Nephron (organoid): ENCODE data around the gene BMPR1A.

Source experiments
- H3K27ac Mint-ChIP-seq, 3 experiments: 2 replicates each; pipeline ENCODE4 v1.8.0; 2020; ENCODE audit warnings: mixed read lengths in 3 of 3, mild to moderate bottlenecking in 2 of 3, moderate library complexity in 1 of 3
- H3K27me3 Mint-ChIP-seq: 2 replicates; pipeline ENCODE4 v1.8.0; 2021; ENCODE audit warnings: low read depth, mild to moderate bottlenecking, moderate library complexity, mixed read lengths
- H3K36me3 Mint-ChIP-seq: 2 replicates; pipeline ENCODE4 v1.8.0; 2020; ENCODE audit warnings: low read depth, mixed read lengths
- H3K4me1 Mint-ChIP-seq: 2 replicates; pipeline ENCODE4 v1.8.0; 2020; ENCODE audit warnings: mixed read lengths
- H3K4me3 Mint-ChIP-seq, 3 experiments: 2 replicates each; pipeline ENCODE4 v1.8.0; 2020; ENCODE audit warnings: mild to moderate bottlenecking in 3 of 3, mixed read lengths in 3 of 3, moderate library complexity in 2 of 3
- H3K9me3 Mint-ChIP-seq: 2 replicates; pipeline ENCODE4 v1.8.0; 2020; ENCODE audit warnings: mixed read lengths
- TF ChIP-seq, protein P1 (sequence below), 3 experiments: fragments of 200-600 bp; sonication (generic); IDR thresholded peaks; one replicate each; pipeline ENCODE4 v1.5.0; 2021; ENCODE audit warnings: antibody characterized with exemption in 3 of 3; ENCODE audit not compliant: unreplicated experiment in 3 of 3

The BMPR1A gene

DNA sequence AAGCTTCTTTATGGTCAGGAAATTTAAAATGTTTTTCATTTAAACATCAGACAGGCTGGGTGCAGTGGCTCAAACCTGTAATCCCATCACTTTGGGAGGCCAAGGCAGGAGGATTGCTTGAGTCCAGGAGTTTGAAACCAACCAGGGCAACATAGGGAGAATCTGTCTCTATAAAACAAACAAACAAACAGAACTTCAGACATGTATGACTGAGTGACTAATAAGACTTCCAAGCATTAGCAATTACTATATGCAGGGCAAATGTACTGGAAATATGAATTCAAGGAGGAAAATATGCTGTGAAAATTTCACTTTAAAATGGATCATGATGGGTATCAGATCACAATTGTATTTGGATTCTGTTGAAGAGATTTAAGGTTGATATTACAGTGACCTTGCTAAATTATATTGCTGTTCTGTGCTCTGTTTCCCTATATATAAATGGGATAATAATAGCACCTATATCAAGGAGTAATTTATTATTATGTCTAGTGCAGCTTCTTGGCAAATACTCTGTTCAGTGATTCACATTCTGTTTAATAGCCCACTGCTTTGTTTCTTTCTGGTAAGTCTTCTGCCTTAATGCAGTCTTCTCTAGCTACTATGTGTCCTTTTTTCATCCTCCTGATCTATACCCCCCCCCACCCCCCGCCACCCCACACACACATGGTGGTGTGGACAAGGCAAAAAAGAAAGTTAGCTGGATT lies 36.2 kb downstream of the BMPR1A start:
- Mint-ChIP-seq H3K4me3 (no peak overlapping the region), H3K27ac (peak overlapping the region in 2 of 3 experiments; percentile 27 to 29), H3K9me3 (no peaks in the 10 kb centered on the region), H3K27me3 (no peaks in the 10 kb centered on the region), H3K4me1 (peaks cover 17% of the 10 kb centered on the region), H3K36me3 (peaks cover 11% of the 10 kb centered on the region)
- TF ChIP-seq, protein P1, sequence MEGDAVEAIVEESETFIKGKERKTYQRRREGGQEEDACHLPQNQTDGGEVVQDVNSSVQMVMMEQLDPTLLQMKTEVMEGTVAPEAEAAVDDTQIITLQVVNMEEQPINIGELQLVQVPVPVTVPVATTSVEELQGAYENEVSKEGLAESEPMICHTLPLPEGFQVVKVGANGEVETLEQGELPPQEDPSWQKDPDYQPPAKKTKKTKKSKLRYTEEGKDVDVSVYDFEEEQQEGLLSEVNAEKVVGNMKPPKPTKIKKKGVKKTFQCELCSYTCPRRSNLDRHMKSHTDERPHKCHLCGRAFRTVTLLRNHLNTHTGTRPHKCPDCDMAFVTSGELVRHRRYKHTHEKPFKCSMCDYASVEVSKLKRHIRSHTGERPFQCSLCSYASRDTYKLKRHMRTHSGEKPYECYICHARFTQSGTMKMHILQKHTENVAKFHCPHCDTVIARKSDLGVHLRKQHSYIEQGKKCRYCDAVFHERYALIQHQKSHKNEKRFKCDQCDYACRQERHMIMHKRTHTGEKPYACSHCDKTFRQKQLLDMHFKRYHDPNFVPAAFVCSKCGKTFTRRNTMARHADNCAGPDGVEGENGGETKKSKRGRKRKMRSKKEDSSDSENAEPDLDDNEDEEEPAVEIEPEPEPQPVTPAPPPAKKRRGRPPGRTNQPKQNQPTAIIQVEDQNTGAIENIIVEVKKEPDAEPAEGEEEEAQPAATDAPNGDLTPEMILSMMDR (IDR thresholded peaks at IDR 0.05; ENCODE audit: unreplicated experiment in 3 of 3): no peak

DNA sequence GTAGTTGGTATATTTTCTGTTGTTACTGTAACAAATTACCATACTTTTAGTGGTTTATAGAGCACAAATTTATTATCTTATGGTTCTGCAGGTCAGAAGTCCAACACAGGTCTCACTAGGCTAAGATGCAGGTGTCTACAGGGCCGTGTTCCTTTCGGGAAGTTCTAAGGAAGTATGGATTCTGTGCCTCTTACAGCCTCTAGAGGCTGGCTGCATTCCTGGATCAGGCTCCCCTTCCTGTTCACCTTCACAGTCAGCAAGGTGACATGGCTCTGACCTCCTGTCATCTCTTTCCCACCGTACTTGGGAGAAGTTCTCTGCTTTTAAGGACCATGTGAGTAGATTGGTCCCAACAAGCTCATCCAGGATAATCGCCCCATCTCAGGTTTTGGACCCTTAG lies 37.3 kb downstream of the BMPR1A start:
- H3K36me3 Mint-ChIP-seq: peaks cover 7% of the 10 kb centered on the region
- H3K4me3 Mint-ChIP-seq: no peak overlapping the region
- no peaks in the 10 kb centered on the region for H3K9me3 Mint-ChIP-seq
- TF ChIP-seq, protein P1 (IDR thresholded peaks at IDR 0.05; ENCODE audit: unreplicated experiment in 3 of 3): no peak
- H3K4me1 Mint-ChIP-seq: peaks cover 23% of the 10 kb centered on the region
- H3K27ac Mint-ChIP-seq: peak overlapping the region; percentile 18 to 29 (median 27)
- no peaks in the 10 kb centered on the region for H3K27me3 Mint-ChIP-seq

DNA sequence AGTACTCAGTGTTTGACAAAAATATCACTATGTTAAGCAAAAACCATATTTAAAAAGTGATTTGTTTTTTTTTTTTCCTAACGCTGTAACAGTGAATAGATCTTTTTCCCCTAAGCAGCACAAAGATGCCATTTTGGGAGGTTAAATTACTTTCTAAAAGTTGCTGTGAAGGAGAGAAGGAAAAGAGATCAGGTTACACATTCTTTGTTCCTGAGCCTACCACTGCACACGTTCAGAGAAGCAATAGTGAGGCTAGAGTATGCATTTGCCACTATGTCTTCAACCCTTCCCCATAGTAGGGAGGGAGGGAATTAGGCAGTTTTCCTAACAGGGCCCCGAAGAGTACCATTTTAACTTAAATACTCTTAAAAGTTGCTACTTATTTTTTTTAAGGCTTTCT lies 38.9 kb downstream of the BMPR1A start:
- H3K4me3 Mint-ChIP-seq: peak overlapping the region; percentile 28 to 63 (median 54)
- TF ChIP-seq, protein P1 (IDR thresholded peaks at IDR 0.05; ENCODE audit: unreplicated experiment in 3 of 3): no peak
- peaks cover 36% of the 10 kb centered on the region for H3K4me1 Mint-ChIP-seq
- no peaks in the 10 kb centered on the region for H3K9me3 Mint-ChIP-seq
- no peaks in the 10 kb centered on the region for H3K27me3 Mint-ChIP-seq
- peak overlapping the region; percentile 95 to 96 (median 95) for H3K27ac Mint-ChIP-seq
- peaks cover 3% of the 10 kb centered on the region for H3K36me3 Mint-ChIP-seq

DNA sequence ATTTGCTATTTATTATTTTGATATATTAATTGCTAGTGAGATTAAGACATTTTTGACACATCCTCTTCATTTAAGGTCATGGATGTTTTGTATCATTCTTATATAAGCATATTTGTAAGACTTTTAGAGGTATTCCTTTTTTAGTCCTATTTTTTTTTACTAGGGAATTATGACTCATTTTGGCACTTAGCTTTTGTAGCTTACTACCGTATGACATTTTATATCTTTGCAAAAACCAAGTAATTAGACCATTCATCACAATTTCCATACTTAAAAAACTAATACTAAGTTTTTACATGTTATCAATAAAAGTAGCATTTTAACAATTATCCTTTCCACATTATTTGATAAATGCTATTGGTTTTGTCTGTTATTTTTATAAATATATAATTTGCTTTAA lies 41.6 kb downstream of the BMPR1A start:
- Mint-ChIP-seq H3K27me3 (no peaks in the 10 kb centered on the region), H3K27ac (no peak overlapping the region), H3K4me1 (peaks cover 47% of the 10 kb centered on the region), H3K9me3 (no peaks in the 10 kb centered on the region), H3K4me3 (no peak overlapping the region), H3K36me3 (peaks cover 9% of the 10 kb centered on the region)
- TF ChIP-seq, protein P1 (IDR thresholded peaks at IDR 0.05; ENCODE audit: unreplicated experiment in 3 of 3): no peak

DNA sequence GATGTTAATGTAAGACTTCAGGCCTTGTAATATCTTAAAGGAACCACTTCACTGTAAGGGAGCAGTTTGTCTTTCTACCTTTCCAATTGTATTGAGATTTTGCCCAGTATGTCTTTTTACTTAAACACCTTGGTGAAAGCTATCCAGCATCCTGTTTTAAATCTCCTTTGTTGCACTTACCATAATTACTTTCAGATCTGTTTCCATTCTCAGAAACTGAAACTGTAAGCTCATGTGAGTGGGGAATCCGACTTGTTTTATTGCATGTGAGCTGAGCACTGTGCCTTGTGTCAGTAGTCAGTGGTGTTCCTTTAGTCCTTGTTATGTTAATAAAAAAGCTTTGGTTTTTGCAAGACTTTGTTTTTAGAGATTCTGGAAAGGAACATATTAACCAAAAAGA lies 42.2 kb downstream of the BMPR1A start:
- H3K4me1 Mint-ChIP-seq: peaks cover 44% of the 10 kb centered on the region
- no peaks in the 10 kb centered on the region for H3K27me3 Mint-ChIP-seq
- H3K36me3 Mint-ChIP-seq: peaks cover 9% of the 10 kb centered on the region
- TF ChIP-seq, protein P1 (IDR thresholded peaks at IDR 0.05; ENCODE audit: unreplicated experiment in 3 of 3): no peak
- no peaks in the 10 kb centered on the region for H3K9me3 Mint-ChIP-seq
- no peak overlapping the region for H3K4me3 Mint-ChIP-seq
- peak overlapping the region; percentile 46 to 64 (median 59) for H3K27ac Mint-ChIP-seq
